ENCODE measurements around the gene BSND. TPM values are rescaled to one million over a fixed set of nuclear protein-coding genes. Genes with fewer than 3 reads are reported as not detected.

Gene BSND
- total RNA-seq, 1 donor: not detected

GRCh38 chr1:54995835-54996234, 2.9 kb upstream of the BSND start:
- DNase-seq (ENCODE audit: low read depth): no peak
- no peak overlapping the region for H3K4me3 ChIP-seq (ENCODE audit: low read depth, low read length)
- TF ChIP-seq CTCF (IDR thresholded peaks at IDR 0.05; ENCODE audit: insufficient read depth, low read length): no peak

- peak; percentile 63 for DNase-seq (ENCODE audit: low read depth)
- TF ChIP-seq CTCF (IDR thresholded peaks at IDR 0.05; ENCODE audit: insufficient read depth, low read length): peak; percentile 82
- H3K4me3 ChIP-seq (ENCODE audit: low read depth, low read length): no peak overlapping the region
These were observed 2.3 kb upstream of the BSND start for GRCh38 chr1:54996359-54996868.

- DNase-seq (ENCODE audit: low read depth): peak; percentile 1
- no peak for TF ChIP-seq CTCF (IDR thresholded peaks at IDR 0.05; ENCODE audit: insufficient read depth, low read length)
- H3K4me3 ChIP-seq (ENCODE audit: low read depth, low read length): no peak overlapping the region
These were observed 1.6 kb upstream of the BSND start for GRCh38 chr1:54996869-54997710.

GRCh38 chr1:54997711-54997986, 1.1 kb upstream of the BSND start:
- DNase-seq (ENCODE audit: low read depth): no peak
- TF ChIP-seq CTCF (IDR thresholded peaks at IDR 0.05; ENCODE audit: insufficient read depth, low read length): no peak
- H3K4me3 ChIP-seq (ENCODE audit: low read depth, low read length): no peak overlapping the region

GRCh38 chr1:54998100-54998499, 633 bp upstream of the BSND start:
- no peak overlapping the region for H3K4me3 ChIP-seq (ENCODE audit: low read depth, low read length)
- DNase-seq (ENCODE audit: low read depth): no peak
- TF ChIP-seq CTCF (IDR thresholded peaks at IDR 0.05; ENCODE audit: insufficient read depth, low read length): no peak

- H3K4me3 ChIP-seq (ENCODE audit: low read depth, low read length): no peak overlapping the region
- DNase-seq (ENCODE audit: low read depth): no peak
- no peak for TF ChIP-seq CTCF (IDR thresholded peaks at IDR 0.05; ENCODE audit: insufficient read depth, low read length)
These were observed 1.7 kb downstream of the BSND start for GRCh38 chr1:55000110-55001085.

Data from fibroblast of the aortic adventitia (primary cell).